Measurements from ENCODE around the gene CES4A. TPM values are rescaled to one million over a fixed set of nuclear protein-coding genes. Genes with fewer than 3 reads are reported as not detected.
A peak's percentile ranks its signal among the peaks of the same experiment; 100 is the strongest.
"Not testable (repeated sequence)": the region's sequence is repeated elsewhere in the genome, so short reads cannot be mapped to it uniquely, and the experiment has no call there.

CES4A gene
- polyA plus RNA-seq, 3 donors: 7.3 to 13.1 (median 12.2) TPM

- DNase-seq: not testable (repeated sequence)
Measured at GRCh38 chr16:66955363-66956153, 32.8 kb upstream of the CES4A start.

- not testable (repeated sequence) for DNase-seq
Measured at GRCh38 chr16:66956154-66956457, 32.3 kb upstream of the CES4A start.

- no peak for DNase-seq
Measured at GRCh38 chr16:66958857-66959703, 29.3 kb upstream of the CES4A start.

- no peak for DNase-seq
Measured at GRCh38 chr16:66959704-66960161, 28.7 kb upstream of the CES4A start.

- DNase-seq: no peak
Measured at GRCh38 chr16:66960270-66960669, 28.1 kb upstream of the CES4A start.

GRCh38 chr16:66961065-66961744 lies 27.2 kb upstream of the CES4A start, which contains the start of gene CES3:
CES3 (plus strand) TSS chr16:66961266; CDS start chr16:66961308, 42 bp downstream.
- DNase-seq: peak; percentile 64

- no peak for DNase-seq
Measured at GRCh38 chr16:66961914-66962313, 26.5 kb upstream of the CES4A start.

GRCh38 chr16:66964049-66964448 lies 24.3 kb upstream of the CES4A start:
- DNase-seq: no peak

- no peak for DNase-seq
Measured at GRCh38 chr16:66968847-66969246, 19.5 kb upstream of the CES4A start.

- no peak for DNase-seq
Measured at GRCh38 chr16:66970775-66971720, 17.3 kb upstream of the CES4A start.

- no peak for DNase-seq
Measured at GRCh38 chr16:66972983-66973382, 15.4 kb upstream of the CES4A start.

GRCh38 chr16:66973716-66974115 lies 14.7 kb upstream of the CES4A start:
- no peak for DNase-seq

GRCh38 chr16:66974156-66974931 lies 14.0 kb upstream of the CES4A start:
- DNase-seq: not testable (repeated sequence)

- DNase-seq: not testable (repeated sequence)
Measured at GRCh38 chr16:66974932-66975246, 13.5 kb upstream of the CES4A start.

GRCh38 chr16:66975302-66975893 lies 13.0 kb upstream of the CES4A start:
- DNase-seq: no peak

GRCh38 chr16:66976746-66977145 lies 11.6 kb upstream of the CES4A start:
- no peak for DNase-seq

GRCh38 chr16:66977341-66978113 lies 10.9 kb upstream of the CES4A start:
- DNase-seq: peak; percentile 70

GRCh38 chr16:66979011-66979717 lies 9.2 kb upstream of the CES4A start:
- no peak for DNase-seq

- DNase-seq: no peak
Measured at GRCh38 chr16:66983033-66983432, 5.4 kb upstream of the CES4A start.

Data from renal pelvis (tissue), 4 donors.